ENCODE data around the gene KIF13A.
A peak's percentile ranks its signal among the peaks of the same experiment; 100 is the strongest.
"Not testable (repeated sequence)": the region's sequence is repeated elsewhere in the genome, so short reads cannot be mapped to it uniquely, and the experiment has no call there.

KIF13A gene

DNA sequence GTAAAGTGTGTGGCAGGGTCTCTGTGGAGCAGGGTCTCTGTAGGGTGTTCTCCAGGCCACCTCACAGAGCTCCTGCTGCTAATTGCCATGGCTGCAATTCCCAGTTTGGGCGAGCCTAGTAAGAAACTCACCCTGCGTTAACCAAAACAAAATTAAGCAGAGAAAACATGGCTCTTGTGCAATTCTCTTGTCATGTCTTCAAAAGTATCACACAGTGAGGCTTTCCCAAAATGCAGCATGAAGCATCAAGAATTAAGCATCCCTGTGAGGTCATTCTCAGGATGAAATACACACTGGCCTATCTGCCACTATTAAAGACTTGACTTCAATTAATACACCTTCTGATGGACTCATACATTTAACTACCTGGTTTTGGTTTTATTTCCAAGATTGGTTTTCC is 72.8 kb downstream of the KIF13A start:
- TF ChIP-seq, protein P1, sequence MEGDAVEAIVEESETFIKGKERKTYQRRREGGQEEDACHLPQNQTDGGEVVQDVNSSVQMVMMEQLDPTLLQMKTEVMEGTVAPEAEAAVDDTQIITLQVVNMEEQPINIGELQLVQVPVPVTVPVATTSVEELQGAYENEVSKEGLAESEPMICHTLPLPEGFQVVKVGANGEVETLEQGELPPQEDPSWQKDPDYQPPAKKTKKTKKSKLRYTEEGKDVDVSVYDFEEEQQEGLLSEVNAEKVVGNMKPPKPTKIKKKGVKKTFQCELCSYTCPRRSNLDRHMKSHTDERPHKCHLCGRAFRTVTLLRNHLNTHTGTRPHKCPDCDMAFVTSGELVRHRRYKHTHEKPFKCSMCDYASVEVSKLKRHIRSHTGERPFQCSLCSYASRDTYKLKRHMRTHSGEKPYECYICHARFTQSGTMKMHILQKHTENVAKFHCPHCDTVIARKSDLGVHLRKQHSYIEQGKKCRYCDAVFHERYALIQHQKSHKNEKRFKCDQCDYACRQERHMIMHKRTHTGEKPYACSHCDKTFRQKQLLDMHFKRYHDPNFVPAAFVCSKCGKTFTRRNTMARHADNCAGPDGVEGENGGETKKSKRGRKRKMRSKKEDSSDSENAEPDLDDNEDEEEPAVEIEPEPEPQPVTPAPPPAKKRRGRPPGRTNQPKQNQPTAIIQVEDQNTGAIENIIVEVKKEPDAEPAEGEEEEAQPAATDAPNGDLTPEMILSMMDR (IDR thresholded peaks at IDR 0.05; ENCODE audit: low read depth, low read length, missing control alignments): no peak
- H3K4me3 ChIP-seq (ENCODE audit: low read depth, low read length): no peak overlapping the region
- in situ Hi-C loops (cut with HindIII; ENCODE audit: low sequenced_read_pairs): no loop called here
- no peak for DNase-seq (ENCODE audit: low read depth)

DNA sequence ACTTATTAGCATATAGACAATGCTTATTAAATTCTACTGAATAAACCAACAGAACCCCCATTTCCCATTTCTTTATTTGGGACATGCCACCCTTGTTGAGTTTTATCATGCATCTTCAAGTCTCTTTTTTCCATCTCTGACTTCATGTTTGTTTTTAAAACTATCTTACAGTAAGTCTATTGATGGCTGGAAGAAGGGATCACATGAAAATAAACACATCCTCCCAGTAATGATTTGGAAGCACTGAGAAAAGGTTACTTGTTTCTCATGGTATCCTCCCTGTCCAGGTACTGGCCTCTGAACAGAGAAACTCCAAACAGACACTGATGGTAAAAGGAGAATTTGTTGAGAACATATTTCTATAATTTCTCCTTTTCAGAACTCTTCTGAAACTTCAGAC is 74.9 kb downstream of the KIF13A start:
- no peak overlapping the region for H3K4me3 ChIP-seq (ENCODE audit: low read depth, low read length)
- TF ChIP-seq, protein P1 (IDR thresholded peaks at IDR 0.05; ENCODE audit: low read depth, low read length, missing control alignments): no peak
- no peak for DNase-seq (ENCODE audit: low read depth)
- in situ Hi-C loops (cut with HindIII; ENCODE audit: low sequenced_read_pairs): no loop called here

DNA sequence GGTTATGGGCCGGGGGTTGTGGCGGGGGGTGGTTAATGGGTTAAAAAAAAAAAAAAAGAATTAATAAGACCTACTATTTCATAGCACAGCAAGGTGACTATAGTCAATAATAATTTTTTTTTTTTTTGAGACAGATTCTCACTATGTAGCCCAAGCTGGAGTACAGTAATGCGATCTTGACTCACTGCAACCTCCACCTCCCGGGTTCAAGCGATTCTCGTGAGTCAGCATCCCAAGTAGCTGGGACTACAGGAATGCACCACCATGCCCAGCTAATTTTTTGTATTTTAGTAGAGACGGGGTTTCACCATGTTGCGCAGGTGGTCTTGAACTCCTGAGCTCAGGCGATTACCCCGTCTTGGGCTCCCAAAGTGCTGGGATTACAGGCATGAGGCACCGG is 75.8 kb downstream of the KIF13A start:
- DNase-seq (ENCODE audit: low read depth); in situ Hi-C loops (cut with HindIII; ENCODE audit: low sequenced_read_pairs); H3K4me3 ChIP-seq (ENCODE audit: low read depth, low read length): not testable (repeated sequence)

DNA sequence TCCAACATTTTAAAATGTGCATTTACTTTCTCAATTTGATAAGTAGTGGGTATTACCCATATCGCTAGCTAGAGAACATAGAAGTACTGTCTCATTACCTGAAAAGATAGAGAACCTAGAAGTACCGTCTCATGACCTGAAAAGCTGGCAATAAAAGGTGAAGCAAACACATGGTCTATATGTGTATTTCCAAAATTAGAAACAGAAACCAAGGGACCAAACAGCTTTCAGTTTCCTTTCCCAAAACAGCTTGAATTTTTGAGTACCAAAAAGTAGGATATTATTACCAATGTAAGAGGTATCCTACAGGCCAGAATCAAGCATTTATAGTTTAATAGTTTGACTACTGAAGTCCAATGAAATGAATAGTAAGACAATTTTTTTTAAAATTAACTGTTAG is 77.2 kb downstream of the KIF13A start:
- in situ Hi-C loops (cut with HindIII; ENCODE audit: low sequenced_read_pairs): no loop called here
- no peak overlapping the region for H3K4me3 ChIP-seq (ENCODE audit: low read depth, low read length)
- no peak for DNase-seq (ENCODE audit: low read depth)
- TF ChIP-seq, protein P1 (IDR thresholded peaks at IDR 0.05; ENCODE audit: low read depth, low read length, missing control alignments): no peak

DNA sequence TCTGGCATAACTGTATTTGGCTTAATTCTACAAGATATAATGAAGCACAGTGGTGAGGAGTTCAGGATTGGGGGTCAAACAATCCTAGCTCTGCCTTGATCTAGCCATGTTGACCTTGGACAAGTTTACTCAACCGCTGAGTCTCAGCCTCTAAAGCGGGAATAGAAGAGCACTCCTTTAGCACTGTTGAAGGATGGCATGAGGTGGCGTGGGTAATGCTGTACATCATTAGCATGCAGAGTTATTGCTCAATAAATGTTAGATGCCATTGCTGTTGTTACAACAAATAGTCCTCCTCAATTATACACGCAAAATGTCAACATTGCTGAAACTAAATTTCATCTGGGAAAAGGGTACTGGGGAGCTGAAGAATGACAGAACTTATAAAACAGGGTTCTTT is 78.6 kb downstream of the KIF13A start:
- TF ChIP-seq, protein P1 (IDR thresholded peaks at IDR 0.05; ENCODE audit: low read depth, low read length, missing control alignments): no peak
- in situ Hi-C loops (cut with HindIII; ENCODE audit: low sequenced_read_pairs): no loop called here
- H3K4me3 ChIP-seq (ENCODE audit: low read depth, low read length): no peak overlapping the region
- no peak for DNase-seq (ENCODE audit: low read depth)

DNA sequence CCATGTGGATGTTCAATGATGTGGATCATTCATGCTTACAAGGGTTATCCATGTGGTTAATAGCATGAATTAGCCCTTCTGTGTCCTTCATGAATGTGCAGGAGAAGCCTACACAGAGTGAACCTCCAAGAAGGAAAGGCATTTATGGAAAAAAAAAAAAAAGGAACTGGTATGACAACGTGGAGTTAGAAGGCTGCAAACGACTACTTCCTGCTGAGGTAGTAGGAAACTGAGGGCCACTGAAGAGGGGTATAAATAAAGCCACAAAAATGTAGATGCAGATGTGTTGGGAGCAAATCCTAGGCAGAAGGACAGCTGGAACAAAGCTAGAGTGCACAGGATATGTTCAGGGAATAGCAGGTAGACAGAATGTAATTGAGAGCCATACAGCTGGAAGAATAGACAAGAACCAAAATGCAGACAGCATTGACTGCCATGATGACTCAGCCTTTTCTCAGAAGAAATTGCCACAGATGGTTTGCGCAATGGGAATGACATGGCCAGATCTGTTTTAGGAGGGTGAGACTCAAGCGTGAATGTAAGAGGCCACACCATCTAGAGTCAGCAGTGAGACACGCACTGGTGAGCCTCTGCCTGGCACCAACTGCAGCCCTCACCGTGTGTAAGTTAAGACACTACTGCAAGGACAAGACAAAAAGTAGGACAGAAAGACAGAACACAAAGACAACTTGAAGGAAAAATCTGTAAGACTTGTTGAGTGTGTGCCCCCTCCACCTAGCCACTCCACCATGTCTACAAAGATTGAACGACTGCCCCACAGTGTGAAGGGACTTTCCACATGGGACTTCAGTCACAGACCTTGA is 79.8 kb downstream of the KIF13A start:
- in situ Hi-C loops (cut with HindIII; ENCODE audit: low sequenced_read_pairs): no loop called here
- peak; percentile 87 for DNase-seq (ENCODE audit: low read depth)
- TF ChIP-seq, protein P1 (IDR thresholded peaks at IDR 0.05; ENCODE audit: low read depth, low read length, missing control alignments): peak; percentile 17
- H3K4me3 ChIP-seq (ENCODE audit: low read depth, low read length): no peak overlapping the region

All from astrocyte of the cerebellum (primary cell).